ENCODE data around the gene NXPE3.

DNA sequence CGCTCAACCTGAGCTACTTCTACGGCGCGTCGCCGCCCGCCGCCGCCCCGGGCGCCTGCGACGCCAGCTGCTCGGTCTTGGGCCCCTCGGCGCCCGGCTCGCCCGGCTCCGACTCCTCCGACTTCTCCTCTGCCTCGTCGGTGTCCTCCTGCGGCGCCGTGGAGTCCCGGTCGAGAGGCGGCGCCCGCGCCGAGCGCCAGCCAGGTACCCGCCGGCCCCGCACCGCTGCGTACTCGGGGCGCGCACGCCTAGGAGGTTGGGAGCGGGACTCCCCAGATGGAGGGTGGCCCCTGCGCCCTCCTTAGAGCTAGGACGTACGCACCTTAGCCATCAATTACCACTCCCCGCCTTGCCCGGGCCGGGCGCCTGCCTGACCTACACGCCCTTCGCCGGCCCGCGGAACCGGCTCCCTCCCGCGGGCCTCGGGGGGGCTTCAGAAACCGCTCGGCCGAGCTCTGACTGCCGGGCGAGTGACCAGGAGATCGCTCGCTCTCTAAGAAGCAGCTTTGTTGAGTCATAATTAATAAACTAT is 70.8 kb downstream of the NXPE3 start:
- TF ChIP-seq, protein P1, sequence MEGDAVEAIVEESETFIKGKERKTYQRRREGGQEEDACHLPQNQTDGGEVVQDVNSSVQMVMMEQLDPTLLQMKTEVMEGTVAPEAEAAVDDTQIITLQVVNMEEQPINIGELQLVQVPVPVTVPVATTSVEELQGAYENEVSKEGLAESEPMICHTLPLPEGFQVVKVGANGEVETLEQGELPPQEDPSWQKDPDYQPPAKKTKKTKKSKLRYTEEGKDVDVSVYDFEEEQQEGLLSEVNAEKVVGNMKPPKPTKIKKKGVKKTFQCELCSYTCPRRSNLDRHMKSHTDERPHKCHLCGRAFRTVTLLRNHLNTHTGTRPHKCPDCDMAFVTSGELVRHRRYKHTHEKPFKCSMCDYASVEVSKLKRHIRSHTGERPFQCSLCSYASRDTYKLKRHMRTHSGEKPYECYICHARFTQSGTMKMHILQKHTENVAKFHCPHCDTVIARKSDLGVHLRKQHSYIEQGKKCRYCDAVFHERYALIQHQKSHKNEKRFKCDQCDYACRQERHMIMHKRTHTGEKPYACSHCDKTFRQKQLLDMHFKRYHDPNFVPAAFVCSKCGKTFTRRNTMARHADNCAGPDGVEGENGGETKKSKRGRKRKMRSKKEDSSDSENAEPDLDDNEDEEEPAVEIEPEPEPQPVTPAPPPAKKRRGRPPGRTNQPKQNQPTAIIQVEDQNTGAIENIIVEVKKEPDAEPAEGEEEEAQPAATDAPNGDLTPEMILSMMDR (conservative IDR thresholded peaks at IDR 0.05; ENCODE audit: low read length), result peak; percentile 55
- no peak for TF ChIP-seq EZH2phosphoT487 (IDR thresholded peaks at IDR 0.05; ENCODE audit: borderline replicate concordance, low read depth, low read length)
